ENCODE measurements around the gene C2orf69. TPM values are rescaled to one million over a fixed set of nuclear protein-coding genes. Genes with fewer than 3 reads are reported as not detected.

C2orf69 gene
- total and polyA plus RNA-seq, 8 donors, result 3.5 to 8.3 (median 7.0) TPM

- no peaks in the 10 kb centered on the region for H3K9me3 ChIP-seq
- H3K27ac ChIP-seq, result no peak overlapping the region
- TF ChIP-seq CTCF (IDR thresholded peaks at IDR 0.05), result no peak
- FAIRE-seq (no peak), ATAC-seq (no peak), DNase-seq (no peak)
- no peaks in the 10 kb centered on the region for H3K4me1 ChIP-seq
- 88 to 89% methylated on average over 4 of the region's 4 CpGs for WGBS, 2 donors
- no peaks in the 10 kb centered on the region for H3K27me3 ChIP-seq
- no peaks in the 10 kb centered on the region for H3K36me3 ChIP-seq
- H3K4me3 ChIP-seq, result no peak overlapping the region
- intact Hi-C loops (cut with DNase I), result no loop called here
Observed at GRCh38 chr2:199902486-199903110, 8.5 kb upstream of the C2orf69 start.

GRCh38 chr2:199903111-199903510, 8.0 kb upstream of the C2orf69 start:
- FAIRE-seq (no peak), DNase-seq (no peak), ATAC-seq (no peak)
- 67 to 77% methylated on average over 1 of the region's 1 CpG for WGBS, 2 donors
- no peak overlapping the region for H3K4me3 ChIP-seq
- intact Hi-C loops (cut with DNase I), result no loop called here
- no peak overlapping the region for H3K27ac ChIP-seq
- no peak for TF ChIP-seq CTCF (IDR thresholded peaks at IDR 0.05)
- H3K27me3 ChIP-seq, result no peaks in the 10 kb centered on the region
- H3K36me3 ChIP-seq, result no peaks in the 10 kb centered on the region
- H3K9me3 ChIP-seq, result no peaks in the 10 kb centered on the region
- no peaks in the 10 kb centered on the region for H3K4me1 ChIP-seq

GRCh38 chr2:199907008-199907714, 3.9 kb upstream of the C2orf69 start:
- Histone ChIP-seq H3K4me3 (no peak overlapping the region), H3K36me3 (no peaks in the 10 kb centered on the region), H3K27ac (no peak overlapping the region), H3K4me1 (no peaks in the 10 kb centered on the region), H3K9me3 (no peaks in the 10 kb centered on the region), H3K27me3 (no peaks in the 10 kb centered on the region)
- TF ChIP-seq CTCF (IDR thresholded peaks at IDR 0.05), result no peak
- WGBS, 2 donors, result 66 to 68% methylated on average over 2 of the region's 2 CpGs
- intact Hi-C loops (cut with DNase I), result no loop called here
- no peak for DNase-seq
- no peak for FAIRE-seq
- no peak for ATAC-seq

- H3K27ac ChIP-seq, result peak overlapping the region in 3 of 4 donors; percentile 85 to 95 (median 92)
Observed at GRCh38 chr2:199910338-199911051, 598 bp upstream of the C2orf69 start.

More at GRCh38 chr2:199910338-199911051, 598 bp upstream of the C2orf69 start:
- WGBS, 2 donors, result 36 to 37% methylated on average over 18 of the region's 18 CpGs
- TF ChIP-seq CTCF (IDR thresholded peaks at IDR 0.05), result no peak
- Histone ChIP-seq H3K4me1 (peaks cover 0 to 19% (median 5%) of the 10 kb centered on the region in 3 donors), H3K27me3 (no peaks in the 10 kb centered on the region), H3K4me3 (peak overlapping the region; percentile 36 to 84 (median 64)), H3K9me3 (no peaks in the 10 kb centered on the region), H3K36me3 (no peaks in the 10 kb centered on the region)
- no peak for FAIRE-seq
- ATAC-seq, result no peak
- no peak for DNase-seq
- intact Hi-C loops (cut with DNase I), result no loop called here
